ENCODE measurements around the gene MS4A8.
"Not testable (repeated sequence)": the region's sequence is repeated elsewhere in the genome, so short reads cannot be mapped to it uniquely, and the experiment has no call there.

Gene MS4A8

DNA sequence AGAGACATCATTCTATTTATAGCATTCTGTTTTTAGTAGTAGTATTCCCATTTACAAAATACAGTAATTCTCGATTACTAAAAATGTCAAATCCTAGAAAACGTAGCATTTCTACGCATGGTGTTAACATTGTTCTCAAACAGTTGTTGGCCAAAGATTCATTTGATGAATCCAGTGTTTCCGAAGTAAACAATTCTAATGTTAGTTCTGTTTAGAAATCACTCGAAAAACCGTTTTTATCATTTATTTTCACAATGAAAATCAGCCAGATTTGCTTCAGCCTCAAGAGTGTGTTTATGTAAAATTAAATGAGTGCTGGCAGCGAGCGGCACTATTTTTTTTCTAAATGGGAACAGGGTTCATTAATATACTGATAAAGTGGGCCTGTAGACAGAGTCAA, 32.2 kb downstream of the MS4A8 start:
- DNase-seq = no peak

DNA sequence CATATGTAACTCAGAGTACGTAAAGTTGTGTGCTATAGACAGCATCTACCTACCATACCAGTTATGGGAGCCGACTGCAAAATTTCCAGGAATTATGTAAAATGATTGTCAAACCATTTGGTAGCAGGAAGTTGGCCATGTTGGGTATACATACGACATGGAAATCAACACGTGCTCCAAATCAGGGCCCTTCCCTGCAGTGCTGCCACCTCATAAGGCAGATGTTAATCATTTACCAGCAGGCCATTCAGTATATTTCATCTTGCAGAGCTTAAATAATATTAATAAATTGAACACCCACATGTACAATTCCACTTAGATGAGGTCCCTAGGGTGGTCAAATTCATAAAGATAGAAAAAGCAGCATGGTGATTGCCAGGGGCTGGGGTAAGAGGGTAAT, 34.9 kb downstream of the MS4A8 start:
- no peak for DNase-seq

- DNase-seq = no peak
Observed at GRCh38 chr11:60739114-60739513, 39.7 kb downstream of the MS4A8 start.

- no peak for DNase-seq
Observed at GRCh38 chr11:60740573-60740972, 41.2 kb downstream of the MS4A8 start.

GRCh38 chr11:60741421-60741820, 42.0 kb downstream of the MS4A8 start:
- no peak for DNase-seq

GRCh38 chr11:60743058-60743457, 43.6 kb downstream of the MS4A8 start:
- no peak for DNase-seq

DNA sequence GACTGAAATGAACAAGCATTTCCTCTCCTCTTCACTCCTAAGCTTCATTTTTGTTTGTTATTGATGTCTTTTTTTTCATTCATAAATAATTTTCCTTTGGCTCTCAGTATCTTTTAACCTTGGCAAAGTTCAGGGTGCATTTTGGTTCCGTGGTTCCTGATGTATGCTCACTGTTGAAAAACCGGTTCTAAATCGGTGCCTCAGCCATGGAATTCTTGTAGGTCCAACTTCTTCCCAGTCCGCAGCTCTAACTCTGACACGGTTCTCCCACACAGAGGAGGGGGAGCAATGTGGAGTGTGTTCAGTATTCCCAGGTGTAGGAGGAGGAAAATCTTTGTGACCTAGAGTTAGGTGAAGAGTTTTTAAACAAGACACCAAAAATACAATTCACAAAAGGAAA, 44.7 kb downstream of the MS4A8 start:
- DNase-seq = no peak

- DNase-seq = no peak
Observed at GRCh38 chr11:60747359-60747873, 48.0 kb downstream of the MS4A8 start.

DNA sequence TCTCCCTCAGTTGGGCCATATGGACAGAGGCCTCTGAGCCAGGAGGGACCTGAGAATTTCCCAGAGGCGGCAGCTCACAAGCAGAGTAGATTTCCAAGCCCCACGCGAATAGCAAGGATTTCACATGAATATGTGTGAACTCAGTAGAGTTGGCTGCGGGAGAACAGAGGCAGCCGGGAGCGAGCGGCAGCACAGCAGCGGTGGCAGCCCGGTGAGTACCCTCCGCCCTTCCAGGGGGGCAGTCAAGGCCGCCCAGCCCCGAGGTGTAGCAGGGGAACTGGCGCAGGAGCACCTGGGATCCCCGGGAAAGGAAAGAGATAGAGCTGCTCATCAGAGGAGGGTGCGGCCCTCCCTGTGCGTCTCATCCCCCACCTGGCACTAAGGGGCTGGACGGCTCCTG, 48.8 kb downstream of the MS4A8 start:
- no peak for DNase-seq

DNA sequence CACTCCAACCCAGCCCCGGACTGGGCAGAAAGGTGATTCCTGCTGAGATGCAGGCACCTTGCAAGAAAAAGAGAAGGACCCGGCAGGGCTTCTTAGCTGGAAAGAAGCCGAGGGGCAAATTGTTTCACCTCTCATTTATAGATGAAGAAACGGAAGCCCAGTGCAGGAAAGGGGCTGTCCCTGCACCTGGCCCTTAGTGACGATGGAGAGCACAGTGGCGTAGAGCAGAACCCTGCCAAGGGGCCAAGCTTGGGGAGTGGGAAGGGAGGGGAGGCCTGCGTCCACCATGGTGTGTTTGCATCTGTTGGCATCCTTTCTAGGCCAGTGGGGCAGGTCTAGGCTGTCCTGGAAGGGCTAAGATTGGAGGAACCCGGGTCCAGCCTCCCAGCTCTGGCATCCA, 49.4 kb downstream of the MS4A8 start:
- no peak for DNase-seq

- DNase-seq = no peak
Observed at GRCh38 chr11:60750911-60751310, 51.5 kb downstream of the MS4A8 start.

- no peak for DNase-seq
Observed at GRCh38 chr11:60753309-60753708, 53.9 kb downstream of the MS4A8 start.

DNA sequence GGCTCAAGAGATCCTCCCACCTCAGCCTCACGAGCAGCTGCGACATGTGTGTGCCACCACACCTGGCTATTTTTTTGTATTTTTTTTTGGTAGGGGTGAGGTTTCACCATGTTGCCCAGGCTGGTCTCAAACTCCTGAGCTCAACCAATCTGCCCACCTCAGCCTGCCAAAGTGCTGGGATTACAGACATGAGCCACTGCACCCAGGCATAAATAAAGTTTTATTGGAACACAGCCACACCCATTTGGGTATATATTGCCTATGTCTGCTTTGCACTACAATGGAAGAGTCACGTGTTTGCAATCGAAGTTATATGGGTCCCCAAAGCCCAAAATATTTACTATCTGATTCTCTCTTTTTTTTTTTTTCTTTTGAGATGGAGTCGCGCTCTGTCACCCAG, 55.5 kb downstream of the MS4A8 start:
- DNase-seq = no peak

DNA sequence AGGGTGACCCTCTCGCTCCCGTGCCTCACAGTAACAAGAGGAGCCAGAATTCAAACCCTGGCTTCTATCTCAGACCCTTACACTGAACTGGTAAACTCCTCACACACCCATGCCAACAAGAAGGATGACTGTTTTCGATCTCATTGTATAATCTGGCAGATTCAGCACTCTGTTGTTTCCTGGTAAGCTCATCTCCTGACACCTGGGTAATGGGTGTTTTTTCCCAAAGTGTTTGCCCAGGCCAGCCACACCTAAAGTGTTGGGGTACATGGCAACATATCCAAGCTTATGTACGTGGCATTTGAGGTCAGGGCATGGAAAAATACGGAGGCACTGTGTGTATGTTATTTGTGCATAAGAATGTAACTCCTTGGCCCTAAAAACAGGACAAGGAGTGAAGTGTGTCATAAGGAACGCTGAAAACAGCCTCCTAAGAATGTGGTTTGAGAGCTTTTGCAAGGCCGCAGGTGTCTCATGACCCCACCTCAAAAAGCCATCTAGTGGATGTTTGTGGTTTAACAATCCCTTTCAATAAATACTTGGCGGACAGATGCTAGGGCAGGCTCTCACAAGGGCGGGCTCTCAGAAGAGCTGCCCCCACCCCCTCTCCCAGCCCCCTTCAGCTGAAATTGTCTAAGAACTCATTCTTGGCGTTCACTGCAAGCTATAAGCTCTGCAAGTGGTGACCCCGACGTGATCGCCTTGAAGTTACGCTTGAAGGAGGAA, 57.1 kb downstream of the MS4A8 start, which contains the start of gene MS4A15:
Gene MS4A15 (plus strand): TSS at position 561 of the 726 bp plus-strand sequence. CDS start 6,867 bp downstream, outside the sequence.
- DNase-seq = no peak

GRCh38 chr11:60757231-60757800, 57.9 kb downstream of the MS4A8 start:
- DNase-seq = no peak

GRCh38 chr11:60758671-60759070, 59.3 kb downstream of the MS4A8 start:
- not testable (repeated sequence) for DNase-seq

- DNase-seq = not testable (repeated sequence)
Observed at GRCh38 chr11:60759438-60760225, 60.2 kb downstream of the MS4A8 start.

DNA sequence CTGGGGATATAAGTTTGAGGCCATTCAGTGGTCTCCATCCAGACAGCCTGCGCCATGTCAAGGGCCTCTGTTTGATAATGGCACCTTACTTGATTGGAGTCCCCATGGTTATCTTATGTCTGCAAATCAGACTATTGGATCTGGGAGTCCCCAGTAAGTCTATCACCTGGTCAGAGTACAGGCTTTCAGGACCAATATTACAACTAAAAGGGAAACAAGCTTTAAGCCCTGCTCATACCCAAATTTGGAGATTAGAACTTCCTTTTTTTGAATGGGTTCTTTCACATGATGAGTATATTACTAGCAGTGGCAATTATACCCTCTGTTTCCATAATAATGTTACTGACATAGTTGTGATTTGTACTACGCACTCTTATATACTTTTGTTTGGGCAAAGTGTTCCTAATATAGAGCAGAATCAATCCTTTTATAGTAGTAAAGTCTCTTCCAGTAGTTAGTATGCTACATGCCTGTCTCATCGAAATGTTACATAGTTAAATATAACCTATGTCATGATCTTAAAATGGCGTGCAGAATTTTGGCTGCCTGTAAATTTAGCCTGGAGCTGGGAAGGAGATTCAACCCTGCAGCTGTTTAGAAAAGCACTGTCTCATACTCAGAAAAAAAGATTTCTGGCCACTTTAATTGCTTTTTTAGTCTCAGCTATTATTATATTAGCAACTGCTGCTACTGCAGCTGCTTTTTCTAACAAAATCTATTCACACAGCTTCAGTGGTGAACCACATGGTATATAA, 62.2 kb downstream of the MS4A8 start:
- DNase-seq = no peak

DNA sequence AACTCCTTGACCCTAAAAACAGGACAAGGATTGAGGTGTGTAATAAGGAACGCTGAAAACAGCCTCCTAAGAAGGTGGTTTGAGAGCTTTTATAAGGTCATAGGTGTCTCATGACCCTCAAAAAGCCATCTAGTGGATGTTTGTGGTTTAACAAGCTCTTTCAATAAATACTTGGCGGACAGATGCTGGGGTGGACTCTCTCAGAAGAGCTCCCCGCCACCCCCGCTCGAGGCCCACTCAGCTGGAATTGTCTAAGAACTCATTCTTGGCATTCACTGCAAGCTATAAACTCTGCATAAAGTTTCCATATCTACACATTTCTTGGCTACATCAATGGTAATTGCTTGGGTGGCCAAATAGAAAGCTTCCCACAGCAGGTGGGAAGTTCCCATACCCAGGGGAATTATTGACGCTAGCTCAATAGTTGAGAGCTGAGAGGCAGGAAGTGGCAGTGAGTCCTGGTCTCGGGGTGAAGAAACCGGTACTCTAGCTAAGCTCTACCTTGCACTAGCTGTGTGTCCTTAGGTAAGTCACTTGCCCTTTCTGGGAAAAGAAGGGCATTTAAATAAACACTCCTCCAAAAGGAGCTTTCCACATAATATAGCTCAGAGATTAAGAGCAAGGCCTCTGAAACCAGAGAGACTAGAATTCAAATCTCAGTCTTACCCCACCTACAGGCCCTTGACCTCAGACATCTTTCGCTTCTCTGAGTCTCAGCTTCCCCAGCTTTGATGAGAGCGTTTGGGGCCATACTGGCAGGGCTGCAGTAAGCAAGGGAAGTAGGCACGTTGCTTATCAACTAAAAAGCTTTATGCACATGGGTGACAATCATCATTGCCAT, 63.7 kb downstream of the MS4A8 start:
- no peak for DNase-seq

DNA sequence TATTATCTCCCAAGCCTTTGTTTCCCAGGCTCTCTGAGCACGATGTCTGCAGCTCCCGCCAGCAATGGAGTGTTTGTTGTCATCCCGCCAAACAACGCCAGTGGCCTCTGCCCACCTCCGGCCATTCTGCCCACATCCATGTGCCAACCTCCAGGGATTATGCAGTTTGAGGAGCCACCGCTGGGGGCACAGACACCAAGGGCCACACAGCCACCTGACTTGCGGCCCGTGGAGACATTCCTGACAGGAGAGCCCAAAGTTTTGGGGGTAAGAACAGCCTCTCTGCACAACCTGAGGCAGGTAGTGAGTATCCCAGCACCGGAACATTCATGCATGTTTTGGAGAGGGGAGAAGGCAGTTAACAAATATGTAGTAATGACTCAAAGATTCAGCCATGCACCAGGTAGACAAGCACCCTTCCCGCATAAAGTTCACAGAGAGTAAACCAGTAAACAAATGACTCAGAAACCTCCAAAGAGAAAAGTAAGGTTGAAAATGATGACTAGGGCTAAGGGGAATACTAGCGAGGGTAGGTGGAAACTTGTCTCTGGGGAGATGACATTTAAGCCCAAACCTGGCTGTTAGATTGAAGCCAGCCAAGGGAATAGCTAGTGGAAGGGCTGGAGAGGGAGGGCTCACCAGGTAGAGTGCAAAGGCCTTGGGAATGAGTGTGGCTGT, 64.4 kb downstream of the MS4A8 start:
- DNase-seq = no peak

GRCh38 chr11:60764879-60765278, 65.5 kb downstream of the MS4A8 start:
- DNase-seq = no peak
